DMS79 treated with DMSO at 0.1 percent for 48 hours (cell line): Measurements from ENCODE around the gene AUTS2.

Experiments used
- DNase-seq: peaks from one replicate; lab custom pipeline; 2025; lab: John Stamatoyannopoulos, UW

AUTS2 gene

GRCh38 chr7:69893906-69894305 is 295.6 kb downstream of the AUTS2 start:
- DNase-seq = peak; percentile 13

GRCh38 chr7:69895446-69895845 is 297.2 kb downstream of the AUTS2 start:
- no peak for DNase-seq

GRCh38 chr7:69896121-69896520 is 297.8 kb downstream of the AUTS2 start:
- no peak for DNase-seq

- no peak for DNase-seq
Observed at GRCh38 chr7:69898189-69898588, 299.9 kb downstream of the AUTS2 start.

GRCh38 chr7:69903410-69903809 is 305.1 kb downstream of the AUTS2 start:
- no peak for DNase-seq

GRCh38 chr7:69906283-69906995 is 308.2 kb downstream of the AUTS2 start:
- no peak for DNase-seq

- DNase-seq = no peak
Observed at GRCh38 chr7:69907720-69908119, 309.4 kb downstream of the AUTS2 start.

GRCh38 chr7:69908454-69908853 is 310.2 kb downstream of the AUTS2 start:
- no peak for DNase-seq

GRCh38 chr7:69910150-69910549 is 311.9 kb downstream of the AUTS2 start:
- no peak for DNase-seq

GRCh38 chr7:69911337-69911736 is 313.1 kb downstream of the AUTS2 start:
- no peak for DNase-seq

GRCh38 chr7:69912141-69912540 is 313.9 kb downstream of the AUTS2 start:
- DNase-seq = no peak

GRCh38 chr7:69912846-69913245 is 314.6 kb downstream of the AUTS2 start:
- no peak for DNase-seq

GRCh38 chr7:69919426-69920111 is 321.3 kb downstream of the AUTS2 start:
- no peak for DNase-seq

- DNase-seq = no peak
Observed at GRCh38 chr7:69920797-69921196, 322.5 kb downstream of the AUTS2 start.

- DNase-seq = no peak
Observed at GRCh38 chr7:69922026-69922803, 323.9 kb downstream of the AUTS2 start.

- DNase-seq = no peak
Observed at GRCh38 chr7:69927461-69927860, 329.2 kb downstream of the AUTS2 start.

GRCh38 chr7:69928621-69929020 is 330.3 kb downstream of the AUTS2 start:
- no peak for DNase-seq

GRCh38 chr7:69929622-69930021 is 331.3 kb downstream of the AUTS2 start:
- no peak for DNase-seq

GRCh38 chr7:69932034-69932628 is 333.9 kb downstream of the AUTS2 start:
- DNase-seq = peak; percentile 52

- DNase-seq = peak; percentile 98
Observed at GRCh38 chr7:69934144-69934903, 336.0 kb downstream of the AUTS2 start.

GRCh38 chr7:69935107-69935506 is 336.8 kb downstream of the AUTS2 start:
- DNase-seq = peak; percentile 65

- DNase-seq = no peak
Observed at GRCh38 chr7:69937097-69937496, 338.8 kb downstream of the AUTS2 start.
